Heart left ventricle (tissue), 13 donors: ENCODE data around the gene SYP.

Source experiments
- CTCF ChIP-seq, 12 donors: fragments of 200-600 bp; sonication (generic) in 4 of 12; IDR thresholded peaks; one replicate each; pipeline versions ENCODE4 v1.5.0 to v1.8.0; 2018 to 2022; ENCODE audit warnings: antibody characterized with exemption in 12 of 12, mild to moderate bottlenecking in 5 of 12
- POLR2A ChIP-seq, 2 donors: fragments of 450-650 bp; IDR thresholded peaks; one replicate each; pipeline ENCODE4 v1.6.1; 2017; ENCODE audit warnings: antibody characterized with exemption in 2 of 2, mild to moderate bottlenecking in 2 of 2, moderate library complexity in 2 of 2
- donor health status: ischemic (EF 13 %, LVEDD 7.1; RV severe dilation, severe dysfunction).
- donor health status: DM: no; HTN: yes; CAD: no.
- donor health status: DM: no; HTN: no; CAD: no.
- donor health status: ischemic (EF 25% LVEDD 6.9; RV normal size, moderate dysfunction).
- donor health status: ischemic (EF 25% LVEDD 5.7; RV mildly dilated, moderate dysfunction).
- donor health status: ischemic (EF 35%, LVEDD 5.7; RV mildly dilated, moderate dysfunction).
- donor health status: nonischemic (EF 11% LVEDD 7.7; RV severe dilation, severe dysfunction).
- donor health status: DM: yes; HTN: yes; CAD: no.
- donor health status: PGD.
- donor health status: ischemic (EF 29% LVEDD 5.4; RV normal size, mild dysfunction).
- donor health status: nonischemic (EF 23%, LVEDD 6.1; RV moderate dilation, normal function).

GRCh38 chrX:49202022-49202421 lies 2.0 kb upstream of the SYP start:
- TF ChIP-seq POLR2A (IDR thresholded peaks at IDR 0.05) (no peak), CTCF (IDR thresholded peaks at IDR 0.05) (no peak)
